ENCODE data around the gene ADIPOR2. TPM values are rescaled to one million over a fixed set of nuclear protein-coding genes. Genes with fewer than 3 reads are reported as not detected.
"Not testable (repeated sequence)": the region's sequence is repeated elsewhere in the genome, so short reads cannot be mapped to it uniquely, and the experiment has no call there.

ADIPOR2 gene
- total RNA-seq, 2 experiments from 2014 or later = 31.1 to 34.8 TPM

DNA sequence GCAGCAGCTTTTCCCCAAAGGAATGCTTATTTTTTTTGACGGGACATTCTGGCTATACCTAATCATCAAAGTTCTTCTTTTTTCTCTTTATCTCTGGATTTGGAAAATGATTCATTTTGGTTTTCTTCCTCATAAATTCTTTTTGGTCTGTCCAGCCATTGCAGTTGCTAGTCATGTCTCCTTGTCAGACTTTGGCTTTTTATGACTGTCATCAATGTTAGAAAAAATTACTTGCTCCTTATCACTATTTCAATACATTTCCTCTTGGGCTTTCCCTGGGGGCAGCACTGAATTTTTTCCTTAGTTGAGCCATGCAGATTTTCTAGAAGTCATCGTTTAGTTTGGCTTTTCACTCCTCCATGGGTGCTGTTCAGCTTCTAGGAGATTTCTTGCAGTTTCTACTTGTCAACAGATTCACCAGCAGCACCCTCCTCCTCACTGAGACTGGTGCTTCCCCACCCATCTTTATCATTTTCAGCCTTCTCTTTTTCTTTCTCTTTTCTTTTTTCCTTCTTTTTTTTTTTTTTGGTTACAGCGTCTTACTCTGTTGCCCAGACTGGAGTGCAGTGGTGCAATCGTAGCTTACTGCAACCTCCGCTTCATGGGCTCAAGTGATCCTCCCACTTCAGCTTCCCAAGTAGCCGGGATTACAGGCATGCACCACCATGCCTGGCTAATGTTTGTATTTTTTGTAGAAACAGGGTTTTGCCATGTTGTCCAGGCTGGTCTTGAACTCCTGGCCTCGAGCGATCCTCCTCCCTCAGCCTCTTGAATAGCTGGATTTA, 5.2 kb downstream of the ADIPOR2 start:
- CTCF ChIA-PET = interaction anchor here (2.4 kb wide), 1 partner anchor 95 kb away, joined by 9 read pairs; no protein-coding TSS in a partner anchor
- H3K36me3 Mint-ChIP-seq (ENCODE audit: low read depth) = peaks cover 11% of the 10 kb centered on the region
- intact Hi-C loops (cut with micrococcal nuclease) = loop anchor here (5.0 to 10.0 kb wide), 2 partner anchors 36 to 1099 kb away; partner anchors contain the start of gene FKBP4

DNA sequence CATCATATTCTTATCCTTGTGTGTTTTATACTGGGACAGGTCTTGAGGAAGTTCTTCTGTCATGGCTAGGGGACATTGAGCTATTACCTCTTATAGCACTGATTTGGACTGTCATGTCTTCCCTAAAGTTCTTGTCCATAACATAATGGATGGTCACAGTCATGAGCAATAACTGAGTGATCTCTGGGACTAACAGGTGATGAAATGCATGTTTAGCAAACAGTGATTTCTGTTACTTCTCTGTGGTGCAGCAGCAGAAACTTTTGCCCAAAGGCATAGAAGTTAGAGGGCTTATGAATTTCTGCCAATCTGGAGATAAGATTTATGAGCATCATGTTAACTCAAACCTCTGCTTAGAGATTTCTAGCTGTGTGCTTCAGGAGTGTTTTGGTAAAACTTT, 5.9 kb downstream of the ADIPOR2 start:
- no peak overlapping the region for H3K4me3 Mint-ChIP-seq
- no peak for DNase-seq
- peaks cover 11% of the 10 kb centered on the region for H3K36me3 Mint-ChIP-seq (ENCODE audit: low read depth)
- no peaks in the 10 kb centered on the region for H3K9me3 Mint-ChIP-seq
- no peaks in the 10 kb centered on the region for H3K27me3 Mint-ChIP-seq (ENCODE audit: low read depth)
- CTCF ChIA-PET = interaction anchor here (2.4 kb wide), 1 partner anchor 94 kb away, joined by 9 read pairs; no protein-coding TSS in a partner anchor
- peaks cover 71% of the 10 kb centered on the region for H3K4me1 Mint-ChIP-seq (ENCODE audit: low read depth)
- no peak overlapping the region for H3K27ac Mint-ChIP-seq
- intact Hi-C loops (cut with micrococcal nuclease) = loop anchor here (5.0 to 10.0 kb wide), 2 partner anchors 36 to 1098 kb away; partner anchors contain the start of gene FKBP4

More for the DNA sequence above, 5.2 kb downstream of the ADIPOR2 start:
- no peak overlapping the region for H3K4me3 Mint-ChIP-seq
- DNase-seq = no peak
- H3K27me3 Mint-ChIP-seq (ENCODE audit: low read depth) = no peaks in the 10 kb centered on the region
- H3K27ac Mint-ChIP-seq = no peak overlapping the region
- no peaks in the 10 kb centered on the region for H3K9me3 Mint-ChIP-seq
- H3K4me1 Mint-ChIP-seq (ENCODE audit: low read depth) = peaks cover 74% of the 10 kb centered on the region

- H3K4me1 Mint-ChIP-seq (ENCODE audit: low read depth) = peaks cover 69% of the 10 kb centered on the region
- H3K27ac Mint-ChIP-seq = no peak overlapping the region
- peaks cover 14% of the 10 kb centered on the region for H3K36me3 Mint-ChIP-seq (ENCODE audit: low read depth)
- H3K27me3 Mint-ChIP-seq (ENCODE audit: low read depth) = no peaks in the 10 kb centered on the region
- no peaks in the 10 kb centered on the region for H3K9me3 Mint-ChIP-seq
- CTCF ChIA-PET = interaction anchor here (1.2 to 2.4 kb wide), 2 partner anchors 94 to 242 kb away, joined by 3 to 9 read pairs; no protein-coding TSS in a partner anchor
- H3K4me3 Mint-ChIP-seq = no peak overlapping the region
- DNase-seq = no peak
- intact Hi-C loops (cut with micrococcal nuclease) = loop anchor here (5.0 to 10.0 kb wide), 2 partner anchors 35 to 1098 kb away; partner anchors contain the start of gene FKBP4
Measured at GRCh38 chr12:1697271-1697670, 6.4 kb downstream of the ADIPOR2 start.

DNA sequence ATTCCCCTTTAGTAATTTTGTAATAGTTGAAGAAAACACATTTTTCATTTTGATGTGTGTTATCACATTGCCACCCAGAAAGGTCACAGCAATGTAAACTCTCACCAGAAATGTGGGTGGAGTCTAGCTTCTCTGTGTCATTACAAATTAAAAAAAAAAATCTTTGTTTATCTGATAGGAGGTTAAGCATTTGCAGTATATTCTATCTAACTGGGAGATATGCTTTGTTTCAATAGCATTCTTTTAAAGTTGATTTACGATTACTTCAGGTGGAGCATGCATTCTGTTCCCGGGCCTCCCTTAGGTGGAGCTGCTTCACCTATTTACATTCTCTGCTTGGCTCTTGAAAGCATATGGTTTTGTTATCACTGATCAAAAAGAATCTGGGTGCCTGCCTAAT, 7.8 kb downstream of the ADIPOR2 start:
- Mint-ChIP-seq H3K9me3 (no peaks in the 10 kb centered on the region), H3K4me3 (no peak overlapping the region), H3K27me3 (ENCODE audit: low read depth) (no peaks in the 10 kb centered on the region), H3K4me1 (ENCODE audit: low read depth) (peaks cover 66% of the 10 kb centered on the region), H3K36me3 (ENCODE audit: low read depth) (peaks cover 15% of the 10 kb centered on the region), H3K27ac (no peak overlapping the region)
- peak; percentile 10 for DNase-seq
- CTCF ChIA-PET = no interaction called here
- intact Hi-C loops (cut with micrococcal nuclease) = loop anchor here (5.0 to 10.0 kb wide), 2 partner anchors 34 to 1096 kb away; partner anchors contain the start of gene FKBP4

- Mint-ChIP-seq H3K27ac (no peak overlapping the region), H3K4me1 (ENCODE audit: low read depth) (peaks cover 59% of the 10 kb centered on the region), H3K4me3 (no peak overlapping the region), H3K9me3 (no peaks in the 10 kb centered on the region), H3K27me3 (ENCODE audit: low read depth) (no peaks in the 10 kb centered on the region), H3K36me3 (ENCODE audit: low read depth) (peaks cover 13% of the 10 kb centered on the region)
- intact Hi-C loops (cut with micrococcal nuclease) = no loop called here
- no peak for DNase-seq
- CTCF ChIA-PET = no interaction called here
Measured at GRCh38 chr12:1702713-1703112, 11.8 kb downstream of the ADIPOR2 start.

DNA sequence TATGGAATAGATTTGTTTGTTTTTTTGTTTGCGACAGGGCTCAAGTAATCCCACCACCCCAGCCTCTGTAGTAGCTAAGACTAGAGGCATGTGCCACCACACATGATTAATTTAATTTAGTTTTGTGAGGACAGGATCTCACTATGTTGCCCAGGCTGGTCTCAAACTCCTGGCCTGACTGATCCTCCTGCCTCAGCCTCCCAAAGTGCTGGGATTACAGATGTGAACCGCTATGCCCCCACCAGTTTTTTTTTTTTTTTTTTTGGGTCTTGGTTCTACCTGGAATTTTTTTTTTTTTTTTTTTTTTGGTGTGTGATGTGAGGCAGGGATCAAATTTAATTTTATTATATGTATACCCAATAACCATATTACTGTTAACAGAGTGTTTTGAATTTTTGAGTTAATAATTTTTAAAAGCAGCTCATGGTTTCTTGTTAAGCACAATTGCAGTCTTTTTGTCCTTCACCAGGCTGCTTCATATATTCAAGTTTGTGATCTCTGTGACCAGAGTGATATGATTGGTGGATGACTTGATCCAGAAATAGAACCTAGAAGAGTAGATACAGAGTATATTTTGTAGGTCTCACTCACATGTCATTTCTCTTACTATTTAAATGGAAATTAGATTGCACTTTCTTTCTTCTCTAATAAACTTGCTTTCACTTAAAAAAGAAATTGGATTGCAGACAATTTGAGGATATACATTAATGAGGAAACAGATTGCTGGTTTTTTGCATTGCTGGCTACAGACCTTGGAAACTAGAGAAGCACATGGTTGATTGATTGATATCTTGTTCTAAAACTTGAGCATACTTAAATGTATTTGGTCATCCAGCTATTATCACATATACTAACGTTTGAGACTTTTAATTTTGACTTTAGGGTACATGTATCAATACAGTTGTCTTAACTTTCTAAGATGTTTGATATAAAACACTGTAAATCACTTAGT, 13.2 kb downstream of the ADIPOR2 start:
- Mint-ChIP-seq H3K4me1 (ENCODE audit: low read depth) (peaks cover 54% of the 10 kb centered on the region), H3K27me3 (ENCODE audit: low read depth) (no peaks in the 10 kb centered on the region), H3K4me3 (no peak overlapping the region), H3K9me3 (no peaks in the 10 kb centered on the region), H3K36me3 (ENCODE audit: low read depth) (peaks cover 13% of the 10 kb centered on the region), H3K27ac (no peak overlapping the region)
- CTCF ChIA-PET = interaction anchor here (0.9 to 1.0 kb wide), 2 partner anchors 11 to 236 kb away, joined by 3 to 4 read pairs; no protein-coding TSS in a partner anchor
- DNase-seq = no peak
- intact Hi-C loops (cut with micrococcal nuclease) = no loop called here

DNA sequence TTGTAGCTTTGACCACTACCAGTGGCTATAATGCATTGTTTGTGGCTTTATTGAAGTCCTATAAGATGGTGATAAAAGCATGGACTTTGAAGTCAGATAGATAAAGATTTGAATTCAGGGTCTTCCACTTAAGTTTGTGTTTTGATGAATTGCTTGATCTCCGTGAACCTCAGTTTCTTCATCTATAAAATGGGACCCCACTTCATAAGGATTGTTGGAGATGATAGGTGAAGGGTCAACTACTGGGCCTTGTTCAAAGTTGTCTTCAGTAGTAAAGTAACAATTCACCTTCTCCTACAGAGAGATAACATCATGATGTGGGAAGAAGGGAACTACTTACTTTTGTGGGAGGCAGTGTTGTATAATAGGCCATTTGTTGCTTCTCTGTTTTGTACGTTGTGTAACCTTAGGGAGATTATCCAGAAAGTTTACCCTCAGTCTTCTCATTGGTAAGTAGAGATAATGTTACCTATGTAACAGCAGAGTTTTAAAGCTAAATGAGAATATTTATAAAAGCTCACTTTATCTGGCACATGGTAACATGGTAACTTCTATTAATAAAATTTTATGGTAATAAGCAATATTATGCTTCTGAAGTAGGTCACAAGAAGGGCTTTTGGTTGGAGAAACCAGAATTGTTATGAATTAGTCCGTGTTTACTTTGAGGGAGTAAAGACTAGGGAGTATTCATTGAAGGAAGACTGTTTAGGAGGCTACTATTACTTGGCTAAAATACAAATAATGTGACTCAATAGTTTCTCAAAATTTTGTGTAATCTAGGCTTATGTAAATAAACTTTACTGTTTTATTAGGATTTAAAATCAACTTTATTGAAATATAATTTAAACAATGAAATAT, 15.1 kb downstream of the ADIPOR2 start:
- DNase-seq = no peak
- no peaks in the 10 kb centered on the region for H3K27me3 Mint-ChIP-seq (ENCODE audit: low read depth)
- H3K27ac Mint-ChIP-seq = no peak overlapping the region
- peaks cover 55% of the 10 kb centered on the region for H3K4me1 Mint-ChIP-seq (ENCODE audit: low read depth)
- H3K36me3 Mint-ChIP-seq (ENCODE audit: low read depth) = peaks cover 6% of the 10 kb centered on the region
- H3K9me3 Mint-ChIP-seq = no peaks in the 10 kb centered on the region
- no peak overlapping the region for H3K4me3 Mint-ChIP-seq
- intact Hi-C loops (cut with micrococcal nuclease) = loop anchor here (2.0 kb wide), 1 partner anchor 15 kb away; the partner anchor contains the start of gene ADIPOR2
- CTCF ChIA-PET = no interaction called here

DNA sequence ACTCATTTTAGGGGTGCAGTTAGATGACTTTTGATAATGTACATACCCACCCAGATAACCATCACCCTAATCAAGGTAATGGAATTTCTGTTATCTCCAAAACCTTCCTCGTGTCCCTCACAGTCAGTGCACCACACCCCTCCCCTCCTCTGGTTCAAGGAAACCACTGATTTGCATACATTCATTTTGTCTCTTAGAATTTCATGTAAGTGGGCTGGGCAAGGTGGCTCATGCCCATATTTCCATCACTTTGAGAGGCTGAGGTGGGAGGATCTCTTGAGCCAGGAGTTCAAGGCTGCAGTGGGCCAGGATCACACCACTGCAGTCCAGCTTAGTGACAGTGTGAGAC, 15.7 kb downstream of the ADIPOR2 start:
- no peak overlapping the region for H3K4me3 Mint-ChIP-seq
- peaks cover 6% of the 10 kb centered on the region for H3K36me3 Mint-ChIP-seq (ENCODE audit: low read depth)
- intact Hi-C loops (cut with micrococcal nuclease) = loop anchor here (2.0 kb wide), 1 partner anchor 16 kb away; the partner anchor contains the start of gene ADIPOR2
- CTCF ChIA-PET = no interaction called here
- peak; percentile 9 for DNase-seq
- no peaks in the 10 kb centered on the region for H3K9me3 Mint-ChIP-seq
- H3K27ac Mint-ChIP-seq = no peak overlapping the region
- no peaks in the 10 kb centered on the region for H3K27me3 Mint-ChIP-seq (ENCODE audit: low read depth)
- peaks cover 59% of the 10 kb centered on the region for H3K4me1 Mint-ChIP-seq (ENCODE audit: low read depth)

- Mint-ChIP-seq H3K4me1 (ENCODE audit: low read depth) (peaks cover 62% of the 10 kb centered on the region), H3K27me3 (ENCODE audit: low read depth) (no peaks in the 10 kb centered on the region), H3K9me3 (no peaks in the 10 kb centered on the region), H3K36me3 (ENCODE audit: low read depth) (peaks cover 6% of the 10 kb centered on the region), H3K4me3 (no peak overlapping the region), H3K27ac (no peak overlapping the region)
- CTCF ChIA-PET = no interaction called here
- intact Hi-C loops (cut with micrococcal nuclease) = loop anchor here (2.0 kb wide), 1 partner anchor 16 kb away; the partner anchor contains the start of gene ADIPOR2
- DNase-seq = no peak
Measured at GRCh38 chr12:1707051-1707450, 16.2 kb downstream of the ADIPOR2 start.

DNA sequence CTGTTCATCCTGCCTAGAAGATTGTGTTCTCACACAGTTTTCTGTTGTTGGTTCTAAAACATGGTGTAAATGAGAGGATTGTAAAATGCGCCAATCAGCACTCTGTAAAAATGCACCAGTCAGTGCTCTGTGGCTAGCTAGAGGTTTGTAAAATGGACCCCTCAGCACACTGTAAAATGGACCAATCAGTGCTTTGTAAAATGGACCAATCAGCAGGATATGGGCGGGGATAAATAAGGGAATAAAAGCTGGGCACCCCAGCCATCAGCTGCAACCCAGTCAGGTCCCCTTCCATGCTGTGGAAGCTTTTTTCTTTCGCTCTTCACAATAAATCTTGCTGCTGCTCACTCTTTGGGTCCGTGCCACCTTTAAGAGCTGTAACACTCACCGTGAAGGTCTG, 19.1 kb downstream of the ADIPOR2 start:
- intact Hi-C loops (cut with micrococcal nuclease); H3K9me3 Mint-ChIP-seq; H3K27ac Mint-ChIP-seq; H3K27me3 Mint-ChIP-seq (ENCODE audit: low read depth); DNase-seq; H3K4me3 Mint-ChIP-seq: not testable (repeated sequence)
- CTCF ChIA-PET = interaction anchor here (0.9 kb wide), 1 partner anchor 81 kb away, joined by 3 read pairs; no protein-coding TSS in a partner anchor
- Mint-ChIP-seq H3K36me3 (ENCODE audit: low read depth) (peaks cover 23% of the 10 kb centered on the region), H3K4me1 (ENCODE audit: low read depth) (peaks cover 50% of the 10 kb centered on the region)

GRCh38 chr12:1710870-1711269, 20.0 kb downstream of the ADIPOR2 start:
- peaks cover 48% of the 10 kb centered on the region for H3K4me1 Mint-ChIP-seq (ENCODE audit: low read depth)
- CTCF ChIA-PET = interaction anchor here (0.9 kb wide), 1 partner anchor 80 kb away, joined by 3 read pairs; no protein-coding TSS in a partner anchor
- DNase-seq; intact Hi-C loops (cut with micrococcal nuclease); H3K27me3 Mint-ChIP-seq (ENCODE audit: low read depth); H3K27ac Mint-ChIP-seq; H3K4me3 Mint-ChIP-seq: not testable (repeated sequence)
- H3K36me3 Mint-ChIP-seq (ENCODE audit: low read depth) = peaks cover 31% of the 10 kb centered on the region
- peaks cover 10% of the 10 kb centered on the region for H3K9me3 Mint-ChIP-seq
